ENCODE measurements around the gene ADGRB2. TPM values are rescaled to one million over a fixed set of nuclear protein-coding genes. Genes with fewer than 3 reads are reported as not detected.
"Not testable (repeated sequence)": the region's sequence is repeated elsewhere in the genome, so short reads cannot be mapped to it uniquely, and the experiment has no call there.

ADGRB2 gene
- total RNA-seq, 1 donor from 2014 or later: 15.8 TPM

DNA sequence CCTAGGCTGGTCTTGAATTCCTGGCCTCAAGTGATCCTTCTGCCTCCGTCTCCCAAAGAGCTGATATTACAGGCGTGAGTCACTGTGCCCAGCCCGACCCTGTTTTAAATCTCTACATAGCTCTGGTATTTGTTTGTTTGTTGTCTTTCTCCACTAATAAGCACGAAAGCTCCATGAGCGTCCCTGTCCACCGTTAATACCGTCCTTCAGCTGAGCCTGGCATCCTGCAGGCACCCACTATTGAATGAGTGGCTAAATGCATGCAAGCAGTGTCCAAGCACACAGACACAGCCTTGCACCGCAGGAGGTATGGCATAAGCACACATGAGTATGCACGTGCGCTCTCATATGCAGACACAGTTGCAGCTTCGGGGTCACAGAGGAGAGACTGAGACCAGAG is 55.8 kb downstream of the ADGRB2 start:
- TF ChIP-seq, protein P1, sequence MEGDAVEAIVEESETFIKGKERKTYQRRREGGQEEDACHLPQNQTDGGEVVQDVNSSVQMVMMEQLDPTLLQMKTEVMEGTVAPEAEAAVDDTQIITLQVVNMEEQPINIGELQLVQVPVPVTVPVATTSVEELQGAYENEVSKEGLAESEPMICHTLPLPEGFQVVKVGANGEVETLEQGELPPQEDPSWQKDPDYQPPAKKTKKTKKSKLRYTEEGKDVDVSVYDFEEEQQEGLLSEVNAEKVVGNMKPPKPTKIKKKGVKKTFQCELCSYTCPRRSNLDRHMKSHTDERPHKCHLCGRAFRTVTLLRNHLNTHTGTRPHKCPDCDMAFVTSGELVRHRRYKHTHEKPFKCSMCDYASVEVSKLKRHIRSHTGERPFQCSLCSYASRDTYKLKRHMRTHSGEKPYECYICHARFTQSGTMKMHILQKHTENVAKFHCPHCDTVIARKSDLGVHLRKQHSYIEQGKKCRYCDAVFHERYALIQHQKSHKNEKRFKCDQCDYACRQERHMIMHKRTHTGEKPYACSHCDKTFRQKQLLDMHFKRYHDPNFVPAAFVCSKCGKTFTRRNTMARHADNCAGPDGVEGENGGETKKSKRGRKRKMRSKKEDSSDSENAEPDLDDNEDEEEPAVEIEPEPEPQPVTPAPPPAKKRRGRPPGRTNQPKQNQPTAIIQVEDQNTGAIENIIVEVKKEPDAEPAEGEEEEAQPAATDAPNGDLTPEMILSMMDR (IDR thresholded peaks at IDR 0.05; ENCODE audit: partially characterized antibody, unreplicated experiment): no peak
- H3K4me1 Mint-ChIP-seq (ENCODE audit: low read depth, unreplicated experiment): peaks cover 29% of the 10 kb centered on the region

GRCh38 chr1:31707711-31708110 is 56.4 kb downstream of the ADGRB2 start:
- H3K9me3 Mint-ChIP-seq (ENCODE audit: unreplicated experiment): peaks cover 8% of the 10 kb centered on the region
- H3K4me1 Mint-ChIP-seq (ENCODE audit: low read depth, unreplicated experiment): peaks cover 34% of the 10 kb centered on the region
- DNase-seq: no peak
- TF ChIP-seq, protein P1 (IDR thresholded peaks at IDR 0.05; ENCODE audit: partially characterized antibody, unreplicated experiment): no peak
- no peaks in the 10 kb centered on the region for H3K36me3 Mint-ChIP-seq (ENCODE audit: unreplicated experiment)
- H3K27ac Mint-ChIP-seq (ENCODE audit: unreplicated experiment): no peak overlapping the region
- no peak overlapping the region for H3K4me3 Mint-ChIP-seq (ENCODE audit: unreplicated experiment)
- H3K27me3 Mint-ChIP-seq (ENCODE audit: unreplicated experiment): peaks cover 18% of the 10 kb centered on the region

More for the DNA sequence above, 55.8 kb downstream of the ADGRB2 start:
- DNase-seq: no peak
- peaks cover 8% of the 10 kb centered on the region for H3K9me3 Mint-ChIP-seq (ENCODE audit: unreplicated experiment)
- no peak overlapping the region for H3K27ac Mint-ChIP-seq (ENCODE audit: unreplicated experiment)
- no peak overlapping the region for H3K4me3 Mint-ChIP-seq (ENCODE audit: unreplicated experiment)
- H3K36me3 Mint-ChIP-seq (ENCODE audit: unreplicated experiment): no peaks in the 10 kb centered on the region
- peaks cover 17% of the 10 kb centered on the region for H3K27me3 Mint-ChIP-seq (ENCODE audit: unreplicated experiment)

- H3K4me3 Mint-ChIP-seq (ENCODE audit: unreplicated experiment): peak overlapping the region; percentile 52
- not testable (repeated sequence) for H3K36me3 Mint-ChIP-seq (ENCODE audit: unreplicated experiment)
Measured at GRCh38 chr1:31707059-31707600, 57.0 kb downstream of the ADGRB2 start.

GRCh38 chr1:31706384-31707058 is 57.6 kb downstream of the ADGRB2 start:
- peak; percentile 47 for DNase-seq
- Mint-ChIP-seq H3K4me3 (ENCODE audit: unreplicated experiment) (no peak overlapping the region), H3K9me3 (ENCODE audit: unreplicated experiment) (peaks cover 8% of the 10 kb centered on the region), H3K27me3 (ENCODE audit: unreplicated experiment) (peaks cover 20% of the 10 kb centered on the region), H3K36me3 (ENCODE audit: unreplicated experiment) (no peaks in the 10 kb centered on the region), H3K4me1 (ENCODE audit: low read depth, unreplicated experiment) (peaks cover 26% of the 10 kb centered on the region), H3K27ac (ENCODE audit: unreplicated experiment) (no peak overlapping the region)
- TF ChIP-seq, protein P1 (IDR thresholded peaks at IDR 0.05; ENCODE audit: partially characterized antibody, unreplicated experiment): no peak

More at GRCh38 chr1:31707059-31707600, 57.0 kb downstream of the ADGRB2 start:
- not testable (repeated sequence) for H3K27ac Mint-ChIP-seq (ENCODE audit: unreplicated experiment); DNase-seq; H3K9me3 Mint-ChIP-seq (ENCODE audit: unreplicated experiment)
- peaks cover 20% of the 10 kb centered on the region for H3K27me3 Mint-ChIP-seq (ENCODE audit: unreplicated experiment)
- peaks cover 28% of the 10 kb centered on the region for H3K4me1 Mint-ChIP-seq (ENCODE audit: low read depth, unreplicated experiment)

DNA sequence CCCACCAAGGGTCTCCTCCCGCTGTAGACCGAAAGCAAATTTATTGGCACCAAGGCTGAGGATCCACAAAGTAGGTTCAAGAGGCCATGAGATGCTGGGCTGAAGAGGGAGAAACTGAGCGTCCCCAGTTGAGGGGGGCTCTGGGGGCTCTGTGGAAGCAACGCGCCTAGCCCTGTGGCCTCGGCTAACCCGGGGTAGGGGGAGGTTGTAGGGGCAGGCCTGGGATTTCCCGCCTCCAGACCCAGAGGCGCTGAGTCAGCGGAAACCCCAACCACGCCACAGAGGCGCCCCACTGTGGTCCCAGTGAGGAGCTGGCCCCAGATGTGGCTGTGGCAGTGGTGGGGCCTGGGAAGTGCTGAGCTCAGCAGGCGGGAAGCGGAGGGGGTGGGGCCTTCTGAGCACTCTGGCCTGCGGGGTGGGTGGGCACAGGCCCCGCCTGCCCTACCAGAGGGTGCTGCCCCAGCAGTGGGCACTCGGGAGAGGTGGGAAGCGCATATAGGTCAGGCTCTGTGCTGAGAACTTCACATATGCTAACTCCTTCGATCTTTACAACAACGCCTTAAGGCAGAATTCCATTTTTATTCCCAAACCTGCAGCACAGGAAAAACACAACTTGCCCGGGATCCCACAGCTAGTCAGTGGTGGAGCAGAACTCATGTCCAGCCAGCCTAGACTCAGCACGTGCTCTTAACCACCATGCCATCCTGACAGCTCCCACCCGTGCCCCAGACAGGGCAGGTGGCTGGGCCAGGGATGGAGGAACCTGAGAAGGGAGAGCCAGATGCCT is 58.9 kb downstream of the ADGRB2 start:
- Mint-ChIP-seq H3K4me3 (ENCODE audit: unreplicated experiment) (no peak overlapping the region), H3K27me3 (ENCODE audit: unreplicated experiment) (peaks cover 20% of the 10 kb centered on the region), H3K4me1 (ENCODE audit: low read depth, unreplicated experiment) (peaks cover 34% of the 10 kb centered on the region), H3K9me3 (ENCODE audit: unreplicated experiment) (peaks cover 12% of the 10 kb centered on the region), H3K27ac (ENCODE audit: unreplicated experiment) (no peak overlapping the region), H3K36me3 (ENCODE audit: unreplicated experiment) (no peaks in the 10 kb centered on the region)
- TF ChIP-seq, protein P1 (IDR thresholded peaks at IDR 0.05; ENCODE audit: partially characterized antibody, unreplicated experiment): no peak
- DNase-seq: no peak

All from glutamatergic neuron (in vitro differentiated cells).